GM18867 (cell line): ENCODE measurements around the gene LIN54.
"Not testable (repeated sequence)": the region's sequence is repeated elsewhere in the genome, so short reads cannot be mapped to it uniquely, and the experiment has no call there.

ENCODE experiments used
- ATAC-seq: cut with Tn5 transposase; IDR thresholded peaks from one replicate; pipeline ENCODE4 v1.9.1; 2021; ENCODE audit warnings: mild to moderate bottlenecking, moderate library complexity; ENCODE audit not compliant: unreplicated experiment

Gene LIN54

DNA sequence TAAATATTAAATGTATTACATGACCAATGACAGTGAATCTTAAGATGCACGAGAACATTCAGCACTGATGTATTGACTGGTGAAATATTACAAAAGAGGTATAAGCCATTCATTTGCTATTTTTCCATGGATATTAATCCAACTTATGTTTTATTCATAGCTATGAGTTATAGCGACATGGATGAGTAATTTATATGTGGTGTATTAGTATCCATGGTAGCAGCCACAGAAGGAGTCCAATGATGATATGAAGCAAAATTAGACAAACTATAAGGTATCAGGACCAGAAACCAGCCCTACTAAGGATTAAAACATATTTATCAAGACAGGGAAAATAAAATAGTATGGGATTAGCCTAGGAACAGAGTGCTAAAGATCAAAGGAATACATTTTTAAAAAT lies 59.4 kb downstream of the LIN54 start:
- ATAC-seq: no peak

DNA sequence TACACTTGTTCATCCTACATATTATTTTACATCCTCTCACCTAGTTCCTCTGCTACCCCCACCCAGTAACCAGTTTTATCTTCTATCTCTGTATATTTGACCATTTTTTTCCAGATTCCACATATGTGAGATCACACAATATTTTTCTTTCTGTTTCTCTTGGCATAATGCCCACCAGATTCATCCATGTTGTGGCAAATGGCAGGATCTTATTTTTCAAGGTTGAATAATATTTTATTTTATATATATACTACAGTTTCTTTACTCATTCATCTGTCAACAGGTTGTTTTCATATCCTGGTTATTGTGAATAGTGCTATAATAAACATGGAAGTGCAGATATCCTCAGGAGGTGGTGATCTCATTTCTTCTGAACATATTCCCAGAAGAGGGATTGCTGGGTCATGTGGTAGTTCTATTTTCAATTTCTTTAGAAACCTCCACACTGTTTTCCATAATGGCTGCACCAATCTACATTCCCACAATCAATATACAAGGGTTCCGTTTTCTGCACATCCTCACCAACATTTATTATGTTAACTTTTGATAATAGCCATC lies 61.9 kb downstream of the LIN54 start:
- ATAC-seq: no peak

GRCh38 chr4:82947498-82947897 lies 63.1 kb downstream of the LIN54 start:
- no peak for ATAC-seq

GRCh38 chr4:82939414-82939813 lies 71.2 kb downstream of the LIN54 start:
- no peak for ATAC-seq

DNA sequence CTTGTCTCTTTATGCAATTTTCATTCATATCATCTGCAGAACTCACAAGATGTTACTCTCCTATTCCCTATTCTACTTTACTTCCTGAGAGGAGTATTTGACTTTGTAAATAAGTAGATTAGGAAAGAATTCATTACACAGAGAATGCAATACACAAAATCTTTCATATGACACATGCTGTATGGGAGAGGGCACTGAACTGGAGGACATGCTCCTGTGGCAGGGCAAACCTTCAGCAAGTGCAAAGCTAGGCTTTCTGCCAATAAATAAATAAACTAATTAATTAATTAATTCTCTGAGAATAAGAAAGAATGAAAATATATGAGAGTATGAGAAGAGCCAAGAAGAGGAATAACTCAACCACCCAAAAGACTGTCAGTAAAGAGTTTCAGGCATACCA lies 76.2 kb downstream of the LIN54 start:
- no peak for ATAC-seq

DNA sequence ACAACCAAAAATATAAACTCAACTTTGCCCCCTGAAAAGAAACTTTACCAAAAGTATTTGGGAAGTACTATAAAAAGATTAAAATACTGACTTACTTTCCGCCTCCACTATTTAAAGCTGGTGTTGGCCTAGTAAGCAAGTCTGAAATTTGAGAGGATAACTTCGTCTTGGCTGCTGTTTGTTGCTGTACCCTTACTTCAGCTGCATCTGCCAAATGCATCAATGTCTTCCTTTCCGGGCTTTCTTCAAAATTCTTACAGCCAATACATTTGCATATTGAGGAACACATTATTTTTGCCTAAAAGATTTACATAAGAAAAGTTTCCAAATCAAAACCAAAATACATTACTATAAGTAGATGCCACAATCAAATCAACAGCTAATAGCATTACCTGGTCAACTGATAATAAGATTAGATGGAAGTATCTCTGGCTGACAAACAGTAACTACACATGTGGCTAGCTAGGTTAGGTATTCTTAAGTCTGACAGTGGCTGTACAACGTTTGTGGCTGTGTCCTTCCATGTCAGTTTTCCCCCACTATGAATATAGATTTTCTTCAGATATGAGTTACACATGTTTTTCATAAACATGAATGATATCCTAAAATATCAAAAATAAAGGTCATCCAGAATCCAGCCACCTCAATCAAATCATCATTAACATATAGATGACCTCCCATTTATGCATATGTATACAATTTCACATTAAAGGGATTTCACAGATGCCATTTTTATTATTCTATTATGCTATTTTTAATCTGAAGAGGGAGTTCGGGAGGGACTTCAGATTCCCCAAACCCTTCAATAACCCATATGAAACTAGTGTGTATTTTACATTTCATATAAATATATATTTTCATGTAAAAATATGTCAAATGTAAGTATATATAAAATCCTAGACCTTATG lies 79.5 kb downstream of the LIN54 start:
- no peak for ATAC-seq

GRCh38 chr4:82921795-82922194 lies 88.8 kb downstream of the LIN54 start:
- no peak for ATAC-seq

GRCh38 chr4:82919386-82919785 lies 91.2 kb downstream of the LIN54 start:
- ATAC-seq: no peak

GRCh38 chr4:82918091-82918490 lies 92.5 kb downstream of the LIN54 start:
- no peak for ATAC-seq

DNA sequence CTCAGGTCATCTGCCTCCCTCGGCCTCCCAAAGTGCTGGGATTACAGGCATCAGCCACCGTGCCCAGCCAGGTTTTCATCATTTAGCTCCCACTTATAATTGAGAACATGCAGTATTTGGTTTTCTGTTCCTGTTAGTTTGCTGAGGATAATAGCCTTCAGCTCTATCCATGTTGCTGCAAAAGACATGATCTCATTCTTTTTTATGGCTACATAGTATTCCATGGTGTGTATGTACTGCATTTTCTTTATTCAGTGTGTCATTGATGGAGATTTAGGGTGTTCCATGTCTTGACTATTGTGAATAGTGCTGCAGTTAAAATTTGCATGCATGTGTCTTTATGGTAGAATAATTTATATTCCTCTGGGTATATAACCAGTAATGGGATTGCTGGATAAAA lies 96.7 kb downstream of the LIN54 start:
- ATAC-seq: not testable (repeated sequence)

DNA sequence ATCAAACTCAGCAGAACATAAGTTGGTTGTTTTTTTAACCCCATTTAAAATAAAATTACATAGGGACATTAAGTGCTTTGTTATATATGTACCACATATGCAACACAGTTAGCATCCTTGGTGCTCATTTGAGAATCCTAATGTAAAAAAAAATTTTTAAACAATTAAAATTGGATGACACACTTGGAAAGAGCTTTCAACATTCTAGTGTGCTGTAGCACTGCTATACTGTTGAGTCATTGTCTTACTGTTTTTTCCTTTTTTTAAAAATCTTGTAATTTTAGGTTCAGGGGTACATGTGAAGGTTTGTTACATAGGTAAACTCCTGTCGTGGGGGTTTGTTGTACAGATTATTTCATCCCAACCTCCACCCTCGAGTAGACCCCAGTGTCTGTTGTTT lies 97.3 kb downstream of the LIN54 start:
- no peak for ATAC-seq

- ATAC-seq: no peak
Observed at GRCh38 chr4:82909326-82909725, 101.3 kb downstream of the LIN54 start.

- peak; percentile 50 for ATAC-seq
Observed at GRCh38 chr4:82906469-82906868, 104.2 kb downstream of the LIN54 start.

DNA sequence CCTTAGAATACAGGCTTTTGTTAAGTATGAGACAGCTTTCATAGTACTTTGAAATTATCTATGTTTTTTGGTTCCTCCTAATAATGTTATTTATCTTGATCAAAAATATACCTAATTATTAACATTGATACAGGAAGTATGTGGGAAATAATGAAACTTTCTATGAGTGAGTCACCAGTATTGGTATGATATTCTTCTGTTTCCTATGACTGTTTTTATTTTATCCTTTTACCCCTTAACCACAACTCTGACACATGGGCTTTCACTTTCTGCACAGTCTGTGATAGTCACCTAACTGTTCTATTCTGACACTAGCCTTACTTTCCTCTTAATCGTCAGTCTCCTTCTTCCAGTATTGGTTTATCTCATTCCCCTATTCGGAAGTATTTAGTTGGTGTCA lies 105.4 kb downstream of the LIN54 start:
- ATAC-seq: peak; percentile 49

- no peak for ATAC-seq
Observed at GRCh38 chr4:82903737-82904136, 106.9 kb downstream of the LIN54 start.

DNA sequence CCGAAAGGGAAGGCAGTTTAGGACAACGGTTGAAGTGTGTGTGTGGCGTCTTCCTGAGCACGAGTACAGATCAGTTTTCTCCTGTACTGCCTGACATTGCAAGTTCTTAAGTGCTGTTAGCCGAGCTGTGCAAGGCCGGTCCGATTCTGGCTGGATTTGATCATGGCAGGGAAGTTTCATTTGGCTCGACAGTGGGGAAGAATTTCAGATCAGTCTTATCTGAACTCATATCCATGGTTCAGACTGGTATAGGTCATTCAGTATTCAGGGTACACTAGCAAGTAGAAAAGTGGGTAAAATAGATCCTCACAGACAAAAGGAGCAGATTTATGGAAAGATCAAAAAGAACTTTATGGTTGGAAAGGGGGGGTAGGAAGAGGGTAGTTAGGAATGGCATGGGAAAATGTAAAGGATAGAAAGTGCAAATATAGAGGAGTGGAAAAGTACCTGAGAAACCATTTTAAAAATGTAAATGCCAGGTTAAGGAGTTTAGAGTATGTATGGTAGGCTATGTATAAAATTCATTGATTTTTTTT lies 109.4 kb downstream of the LIN54 start:
- ATAC-seq: no peak

DNA sequence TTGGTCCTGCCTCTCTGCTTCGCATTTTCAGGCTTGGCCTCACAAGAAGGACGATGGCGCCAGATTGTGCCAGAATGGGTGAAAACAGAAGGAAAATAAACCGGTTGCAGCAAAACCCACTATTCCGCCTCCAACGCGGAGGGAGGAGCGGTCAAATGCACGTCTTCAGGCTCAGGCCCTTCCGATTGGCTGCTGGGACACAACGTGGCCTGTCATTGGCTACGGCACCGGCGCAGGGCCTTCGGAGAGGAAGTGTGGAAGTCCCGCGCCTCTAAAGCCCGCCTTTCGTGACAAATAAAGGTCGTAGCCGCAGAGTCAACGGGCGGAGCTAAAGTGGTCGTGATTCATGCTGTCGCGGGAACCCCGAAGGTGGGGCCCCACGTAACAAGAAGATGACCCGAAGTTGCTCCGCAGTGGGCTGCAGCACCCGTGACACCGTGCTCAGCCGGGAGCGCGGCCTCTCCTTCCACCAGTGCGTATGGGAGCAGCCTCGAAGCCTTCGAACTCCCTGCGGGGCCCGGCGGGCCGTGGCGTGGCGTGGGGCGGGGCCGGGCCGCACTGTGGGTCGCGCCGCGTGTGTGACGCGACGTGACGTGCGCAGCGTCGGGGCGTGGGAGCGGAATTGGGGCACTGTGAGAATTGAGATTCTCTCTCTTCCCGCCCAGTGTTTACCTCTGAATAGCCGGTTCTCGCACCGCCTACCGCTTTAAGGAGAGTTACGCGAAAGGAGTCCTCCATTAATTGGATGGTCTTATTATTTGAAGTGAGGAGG lies 110.0 kb downstream of the LIN54 start, which contains the start of gene THAP9:
THAP9 (plus strand) TSS at position 325 of the 772 bp plus-strand sequence; CDS start at position 393, 68 bp downstream.
- peak; percentile 89 for ATAC-seq

- ATAC-seq: peak; percentile 7
Observed at GRCh38 chr4:82900066-82900410, 110.6 kb downstream of the LIN54 start.

DNA sequence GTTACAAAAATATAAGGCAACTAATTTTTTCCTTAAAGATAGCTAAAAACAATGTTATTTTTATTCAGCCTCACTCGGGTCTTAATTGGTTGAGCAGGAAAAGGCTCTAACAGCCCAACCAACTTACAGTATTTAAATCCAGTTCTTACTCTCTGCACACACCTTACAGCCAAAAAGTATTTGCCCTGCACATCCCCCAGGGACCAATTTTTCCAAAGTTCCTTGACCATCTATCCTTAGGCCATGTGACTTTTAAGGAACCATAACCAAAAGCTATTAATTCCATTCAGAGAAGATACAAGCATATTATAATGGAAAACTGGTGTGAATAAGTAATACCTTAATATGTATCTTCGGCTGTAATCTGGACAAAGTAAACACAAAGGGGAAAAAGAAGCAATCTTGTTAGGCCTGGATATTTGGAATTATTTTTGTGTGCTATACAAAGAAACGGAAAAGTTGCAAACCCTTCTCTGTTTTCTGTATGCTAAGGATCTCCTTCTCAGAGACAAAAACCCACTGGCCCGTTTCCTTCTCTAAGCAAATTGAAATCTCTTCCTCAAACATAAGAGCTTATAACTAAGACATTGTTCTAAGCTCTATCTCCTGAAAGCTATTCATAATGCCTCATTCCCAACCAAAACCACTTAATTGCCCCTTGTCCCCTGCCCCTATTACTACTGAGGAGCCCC lies 111.1 kb downstream of the LIN54 start:
- no peak for ATAC-seq

DNA sequence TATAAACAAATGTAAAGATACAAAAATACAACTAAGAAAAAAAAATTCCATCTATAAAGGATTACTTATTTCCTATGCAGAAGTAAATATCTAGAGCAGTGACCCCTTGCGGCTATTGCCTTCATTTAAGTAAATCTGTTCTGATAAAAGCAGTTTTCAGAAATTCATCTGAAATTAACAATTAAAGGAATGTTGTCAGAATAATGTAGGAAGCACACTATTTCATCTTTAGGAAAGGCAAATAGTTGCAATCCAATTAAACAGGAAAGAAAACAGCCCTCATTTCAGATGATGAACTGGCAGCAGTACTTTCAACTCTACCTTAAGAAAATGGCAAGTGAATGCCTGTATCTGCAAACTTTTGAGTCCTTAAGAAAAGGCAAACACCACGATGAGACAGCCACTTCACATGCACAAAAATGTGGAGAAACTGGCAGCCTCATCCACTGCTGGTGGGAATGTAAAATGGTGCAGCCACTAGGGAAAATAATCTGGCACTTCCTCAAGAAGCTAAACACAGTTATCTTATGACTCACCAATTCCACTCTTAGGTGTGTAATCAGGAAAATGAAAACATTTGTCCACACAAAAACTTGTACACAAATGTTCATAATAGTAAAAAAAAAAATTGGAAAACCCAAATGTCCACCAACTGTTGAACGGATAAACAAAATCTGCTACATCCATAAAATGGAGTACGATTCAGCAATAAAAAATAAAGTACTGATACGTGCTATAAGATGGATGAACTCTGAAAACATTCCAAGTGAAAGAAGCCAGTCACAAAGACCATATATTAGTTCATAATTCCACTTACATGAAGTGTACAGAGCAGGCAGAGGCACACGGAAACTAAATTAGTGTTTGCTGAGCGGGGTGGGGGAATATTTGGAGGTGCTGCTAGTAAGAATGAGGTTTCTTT lies 112.0 kb downstream of the LIN54 start:
- no peak for ATAC-seq
